Stimulated activated CD8-positive, alpha-beta memory T cell treated with anti-CD3 and anti-CD28 coated beads, Interleukin-7, amount 100 ng/mL, for 24 hours (primary cell): Measurements from ENCODE around the gene NMB.

Source experiments
- DNase-seq: peaks from one replicate; pipeline ENCODE4 v3.0.0-alpha.2; 2020; ENCODE audit warnings: low read depth

NMB gene

GRCh38 chr15:84611631-84612030 is 46.4 kb downstream of the NMB start:
- DNase-seq = no peak

GRCh38 chr15:84609818-84610525 is 48.0 kb downstream of the NMB start:
- no peak for DNase-seq

- DNase-seq = no peak
These were observed 49.2 kb downstream of the NMB start for GRCh38 chr15:84608707-84609284.

- DNase-seq = no peak
These were observed 51.3 kb downstream of the NMB start for GRCh38 chr15:84606653-84607120.

GRCh38 chr15:84605554-84605882 is 52.5 kb downstream of the NMB start:
- no peak for DNase-seq
